Activated CD4-positive, alpha-beta T cell treated with anti-CD3 and anti-CD28 coated beads, Interleukin-2, amount 10 ng/mL, durations not matched to agents 7 days and 5 days (primary cell): Measurements from ENCODE around the gene LIN7C. TPM values are rescaled to one million over a fixed set of nuclear protein-coding genes. Genes with fewer than 3 reads are reported as not detected.

ENCODE experiments used
- CTCF ChIA-PET: fragments of 350-600 bp; sonication (Branson Sonifier 250); formaldehyde crosslinking; loops from one replicate; lab custom pipeline; 2021; ENCODE audit warnings: antibody characterized with exemption; lab: Charles Lee
- POLR2A ChIA-PET: fragments of 350-600 bp; sonication (Branson Sonifier 250); formaldehyde crosslinking; loops from one replicate; lab custom pipeline; 2021; ENCODE audit warnings: antibody characterized with exemption; lab: Charles Lee
- DNase-seq: peaks from one replicate; pipeline ENCODE4 v3.0.0-alpha.2; 2020
- H3K27ac Mint-ChIP-seq: one replicate; pipeline ENCODE4 v1.8.0; 2021; ENCODE audit warnings: mild to moderate bottlenecking, moderate library complexity, mixed read lengths
- H3K27me3 Mint-ChIP-seq: one replicate; pipeline ENCODE4 v1.8.0; 2021; ENCODE audit warnings: mixed read lengths
- H3K36me3 Mint-ChIP-seq: one replicate; pipeline ENCODE4 v1.8.0; 2021; ENCODE audit warnings: low read depth, mixed read lengths
- H3K4me1 Mint-ChIP-seq: one replicate; pipeline ENCODE4 v1.8.0; 2021; ENCODE audit warnings: mixed read lengths
- H3K4me3 Mint-ChIP-seq: one replicate; pipeline ENCODE4 v1.8.0; 2021; ENCODE audit warnings: mild to moderate bottlenecking, moderate library complexity, mixed read lengths
- H3K9me3 Mint-ChIP-seq: one replicate; pipeline ENCODE4 v1.8.0; 2021; ENCODE audit warnings: mixed read lengths
- total RNA-seq, 2 experiments: library from RNA; stranded (reverse); gene quantifications; one replicate each; pipeline ENCODE4 v1.2.3, GENCODE V29; 2021

Gene LIN7C
- total RNA-seq, 2 experiments from 2014 or later = 22.3 to 24.5 TPM

DNA sequence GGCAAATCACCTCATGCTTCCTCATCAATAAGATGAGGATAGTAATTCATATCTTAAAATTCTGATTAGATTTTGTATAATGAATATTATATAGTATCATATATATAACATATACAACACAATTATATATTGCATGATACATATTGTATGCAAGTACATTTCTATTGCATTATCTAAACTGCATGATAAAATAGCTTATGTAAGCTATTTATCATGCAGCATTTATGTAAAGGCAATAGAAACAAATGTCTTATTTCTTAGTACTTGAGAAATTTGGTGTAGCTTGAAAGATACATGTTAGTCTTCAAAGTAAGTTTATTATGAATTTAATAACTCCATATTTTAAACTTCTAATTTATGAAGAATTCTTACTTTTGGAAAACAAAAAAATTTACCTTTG is 5.5 kb downstream of the LIN7C start:
- DNase-seq = no peak
- ChIA-PET CTCF (interaction anchor here (0.6 kb wide), 1 partner anchor 412 kb away, joined by 3 read pairs; no protein-coding TSS in a partner anchor), POLR2A (no interaction called here)
- no peaks in the 10 kb centered on the region for H3K9me3 Mint-ChIP-seq
- H3K4me3 Mint-ChIP-seq = no peak overlapping the region
- peaks cover 34% of the 10 kb centered on the region for H3K4me1 Mint-ChIP-seq
- no peaks in the 10 kb centered on the region for H3K27me3 Mint-ChIP-seq
- H3K36me3 Mint-ChIP-seq = peaks cover 33% of the 10 kb centered on the region
- no peak overlapping the region for H3K27ac Mint-ChIP-seq

GRCh38 chr11:27497911-27498310 is 8.7 kb downstream of the LIN7C start:
- POLR2A ChIA-PET = no interaction called here
- H3K27me3 Mint-ChIP-seq = no peaks in the 10 kb centered on the region

DNA sequence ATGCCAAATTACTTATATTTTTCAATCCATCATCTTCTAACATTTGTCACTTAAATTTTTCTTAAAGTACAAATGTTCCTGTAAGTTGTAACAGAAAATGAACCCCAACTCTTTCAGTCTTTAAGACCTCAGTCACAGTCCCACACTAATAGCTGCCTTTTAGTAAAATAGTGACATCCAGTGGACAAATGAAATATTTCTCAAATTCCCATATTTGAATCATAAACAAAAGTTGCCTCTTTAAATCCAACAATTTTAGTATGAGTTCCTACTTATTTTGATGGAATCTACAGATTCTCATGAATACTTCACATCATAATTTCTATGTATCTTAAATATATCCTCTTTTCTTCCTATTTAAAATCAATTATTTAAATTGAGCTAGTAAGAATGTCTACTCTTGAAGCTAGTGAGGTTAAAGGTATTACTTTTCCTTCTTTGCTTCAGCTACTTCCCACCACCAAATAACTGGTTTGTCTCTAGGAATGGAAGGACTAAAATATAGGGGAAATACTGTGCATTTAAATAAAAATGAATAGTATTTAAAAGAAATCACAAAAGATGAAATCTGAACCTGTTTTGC is 9.2 kb downstream of the LIN7C start:
- H3K4me3 Mint-ChIP-seq = no peak overlapping the region
- ChIA-PET CTCF (interaction anchor here (1.0 to 1.4 kb wide), 2 partner anchors 12 to 47 kb away, joined by 3 to 4 read pairs; no protein-coding TSS in a partner anchor), POLR2A (no interaction called here)
- no peak for DNase-seq
- peaks cover 12% of the 10 kb centered on the region for H3K4me1 Mint-ChIP-seq
- no peaks in the 10 kb centered on the region for H3K27me3 Mint-ChIP-seq
- H3K27ac Mint-ChIP-seq = no peak overlapping the region
- H3K36me3 Mint-ChIP-seq = peaks cover 25% of the 10 kb centered on the region
- no peaks in the 10 kb centered on the region for H3K9me3 Mint-ChIP-seq

More at GRCh38 chr11:27497911-27498310, 8.7 kb downstream of the LIN7C start:
- Mint-ChIP-seq H3K4me3 (no peak overlapping the region), H3K27ac (no peak overlapping the region), H3K36me3 (peaks cover 28% of the 10 kb centered on the region), H3K9me3 (no peaks in the 10 kb centered on the region), H3K4me1 (peaks cover 14% of the 10 kb centered on the region)
- DNase-seq = no peak
- CTCF ChIA-PET = interaction anchor here (1.4 kb wide), 1 partner anchor 12 kb away, joined by 4 read pairs; no protein-coding TSS in a partner anchor

DNA sequence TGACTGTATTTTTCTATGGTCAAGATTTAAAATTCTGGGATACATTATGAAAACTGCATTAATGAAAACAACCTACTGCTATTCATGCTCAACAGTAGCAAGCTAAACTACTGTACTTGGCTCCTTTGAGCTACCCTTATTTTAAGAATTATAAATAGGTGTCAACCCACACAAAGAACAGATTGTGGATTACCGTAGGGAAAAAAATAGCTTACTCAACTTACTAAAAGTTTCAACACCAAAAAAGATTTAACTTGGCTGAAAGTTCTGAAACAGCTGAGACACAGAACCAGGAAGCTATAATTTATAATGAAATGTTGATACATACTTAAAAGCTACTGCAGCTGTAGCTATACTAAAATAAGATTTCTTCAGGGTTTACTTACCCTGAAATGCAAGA is 10.1 kb downstream of the LIN7C start:
- Mint-ChIP-seq H3K27ac (no peak overlapping the region), H3K4me3 (no peak overlapping the region), H3K4me1 (peaks cover 8% of the 10 kb centered on the region), H3K9me3 (no peaks in the 10 kb centered on the region), H3K27me3 (no peaks in the 10 kb centered on the region), H3K36me3 (peaks cover 27% of the 10 kb centered on the region)
- ChIA-PET POLR2A (no interaction called here), CTCF (interaction anchor here (0.7 to 1.4 kb wide), 2 partner anchors 11 to 63 kb away, joined by 3 to 4 read pairs; no protein-coding TSS in a partner anchor)
- DNase-seq = no peak

- POLR2A ChIA-PET = no interaction called here
- H3K27ac Mint-ChIP-seq = no peak overlapping the region
- CTCF ChIA-PET = interaction anchor here (0.7 kb wide), 1 partner anchor 62 kb away, joined by 3 read pairs; no protein-coding TSS in a partner anchor
- no peaks in the 10 kb centered on the region for H3K9me3 Mint-ChIP-seq
- H3K4me3 Mint-ChIP-seq = no peak overlapping the region
- DNase-seq = no peak
- peaks cover 8% of the 10 kb centered on the region for H3K4me1 Mint-ChIP-seq
- no peaks in the 10 kb centered on the region for H3K27me3 Mint-ChIP-seq
- peaks cover 29% of the 10 kb centered on the region for H3K36me3 Mint-ChIP-seq
Observed at GRCh38 chr11:27495710-27496300, 10.8 kb downstream of the LIN7C start.

DNA sequence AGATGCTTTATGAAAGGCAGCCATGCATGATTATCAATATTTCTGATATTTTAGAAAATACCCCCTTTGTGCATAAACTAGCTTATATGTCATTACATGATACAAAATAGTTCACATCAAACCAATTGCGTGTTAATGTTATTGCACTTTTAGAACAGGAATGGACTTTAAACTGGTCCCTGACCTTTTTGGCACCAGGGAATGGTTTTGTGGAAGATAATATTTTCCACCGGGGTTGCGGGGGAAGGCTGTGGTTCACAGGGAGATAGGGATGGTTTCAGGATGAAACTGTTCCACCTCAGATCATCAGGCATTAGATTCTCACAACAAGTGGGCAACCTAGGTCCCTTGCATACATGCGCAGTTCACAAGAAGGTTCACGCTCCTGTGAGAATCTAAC is 17.5 kb downstream of the LIN7C start:
- no peaks in the 10 kb centered on the region for H3K27me3 Mint-ChIP-seq
- H3K4me3 Mint-ChIP-seq = no peak overlapping the region
- ChIA-PET POLR2A (no interaction called here), CTCF (no interaction called here)
- DNase-seq = no peak
- no peak overlapping the region for H3K27ac Mint-ChIP-seq
- H3K4me1 Mint-ChIP-seq = no peaks in the 10 kb centered on the region
- peaks cover 9% of the 10 kb centered on the region for H3K36me3 Mint-ChIP-seq
- no peaks in the 10 kb centered on the region for H3K9me3 Mint-ChIP-seq

DNA sequence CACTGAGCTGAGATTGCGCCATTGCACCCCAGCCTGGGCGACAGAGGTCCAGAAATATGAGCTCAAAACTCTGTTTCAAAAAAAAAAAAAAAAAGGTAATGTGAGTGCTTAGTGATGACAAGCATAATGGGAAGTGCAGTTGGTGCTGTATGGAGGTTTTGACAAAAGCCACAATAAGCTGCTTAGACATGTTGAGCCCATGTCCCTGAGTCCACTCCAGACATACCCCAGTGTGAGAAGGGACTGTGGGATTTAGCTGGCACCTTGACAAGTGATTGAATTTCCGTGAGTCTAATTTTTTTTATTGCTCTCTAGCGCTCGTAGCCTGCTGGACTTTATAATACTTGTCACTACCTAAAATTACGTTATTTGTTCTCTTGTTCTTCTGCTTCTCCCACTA is 18.9 kb downstream of the LIN7C start:
- Mint-ChIP-seq H3K36me3 (peaks cover 9% of the 10 kb centered on the region), H3K9me3 (no peaks in the 10 kb centered on the region), H3K4me1 (no peaks in the 10 kb centered on the region), H3K27me3 (no peaks in the 10 kb centered on the region), H3K27ac (no peak overlapping the region), H3K4me3 (no peak overlapping the region)
- POLR2A ChIA-PET = no interaction called here
- CTCF ChIA-PET = interaction anchor here (2.8 kb wide), 1 partner anchor 11 kb away, joined by 12 read pairs; no protein-coding TSS in a partner anchor
- DNase-seq = no peak

- DNase-seq = peak; percentile 64
- no peak overlapping the region for H3K27ac Mint-ChIP-seq
- no peaks in the 10 kb centered on the region for H3K4me1 Mint-ChIP-seq
- no peaks in the 10 kb centered on the region for H3K36me3 Mint-ChIP-seq
- no peak overlapping the region for H3K4me3 Mint-ChIP-seq
- POLR2A ChIA-PET = interaction anchor here (1.2 kb wide), 1 partner anchor 301 kb away, joined by 3 read pairs; no protein-coding TSS in a partner anchor
- H3K27me3 Mint-ChIP-seq = no peaks in the 10 kb centered on the region
- H3K9me3 Mint-ChIP-seq = no peaks in the 10 kb centered on the region
- CTCF ChIA-PET = interaction anchor here (0.6 to 2.8 kb wide), 8 partner anchors 8 to 728 kb away, joined by 3 to 12 read pairs (median 4); no protein-coding TSS in a partner anchor
Observed at GRCh38 chr11:27485930-27486773, 20.4 kb downstream of the LIN7C start.

DNA sequence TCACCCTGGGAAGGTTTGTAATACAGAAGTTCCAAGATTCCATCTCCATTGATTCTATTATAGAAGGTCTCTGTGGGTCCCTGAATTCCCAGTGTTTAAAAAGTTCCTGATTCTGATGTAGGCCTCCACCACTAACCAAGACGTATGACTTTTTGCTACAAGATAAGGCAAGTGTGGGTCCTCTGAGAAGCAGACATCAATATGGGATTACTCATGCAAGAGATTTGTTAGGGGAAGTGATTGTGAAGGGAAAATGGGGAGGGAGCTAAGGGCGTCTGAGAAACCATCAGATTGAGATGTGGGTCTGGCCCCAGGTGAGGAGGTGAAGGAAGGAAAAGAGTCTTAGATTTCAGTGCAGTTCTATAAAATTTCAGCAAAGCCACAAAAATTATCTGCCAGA is 23.8 kb downstream of the LIN7C start:
- Mint-ChIP-seq H3K36me3 (no peaks in the 10 kb centered on the region), H3K4me3 (no peak overlapping the region), H3K9me3 (no peaks in the 10 kb centered on the region), H3K4me1 (no peaks in the 10 kb centered on the region), H3K27me3 (no peaks in the 10 kb centered on the region), H3K27ac (no peak overlapping the region)
- no peak for DNase-seq
- ChIA-PET POLR2A (no interaction called here), CTCF (interaction anchor here (0.6 kb wide), 1 partner anchor 17 kb away, joined by 4 read pairs; no protein-coding TSS in a partner anchor)

DNA sequence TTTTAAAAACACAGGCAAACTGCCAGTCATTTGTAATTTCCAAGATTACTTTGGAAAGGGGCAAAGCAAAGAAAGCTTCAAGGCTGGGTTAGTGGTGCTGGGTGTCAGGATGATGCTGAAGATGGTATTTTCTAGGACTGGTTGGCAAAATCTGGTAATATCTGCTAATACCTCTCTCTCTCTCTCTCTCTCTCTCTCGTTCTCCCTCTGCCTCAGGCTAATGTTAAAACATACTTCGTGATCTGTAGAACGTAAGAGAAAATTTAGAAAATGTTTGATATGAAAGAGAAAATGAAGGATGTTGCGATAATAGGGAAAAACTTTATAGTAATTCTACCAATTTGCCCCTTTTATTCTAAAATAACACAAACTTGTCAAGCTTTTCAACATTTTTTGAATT is 24.6 kb downstream of the LIN7C start:
- no peaks in the 10 kb centered on the region for H3K9me3 Mint-ChIP-seq
- DNase-seq = no peak
- H3K27me3 Mint-ChIP-seq = no peaks in the 10 kb centered on the region
- H3K27ac Mint-ChIP-seq = no peak overlapping the region
- CTCF ChIA-PET = no interaction called here
- no peaks in the 10 kb centered on the region for H3K4me1 Mint-ChIP-seq
- no peak overlapping the region for H3K4me3 Mint-ChIP-seq
- H3K36me3 Mint-ChIP-seq = no peaks in the 10 kb centered on the region
- POLR2A ChIA-PET = no interaction called here

- no peaks in the 10 kb centered on the region for H3K9me3 Mint-ChIP-seq
- peaks cover 5% of the 10 kb centered on the region for H3K4me1 Mint-ChIP-seq
- H3K27me3 Mint-ChIP-seq = peaks cover 10% of the 10 kb centered on the region
- CTCF ChIA-PET = no interaction called here
- no peaks in the 10 kb centered on the region for H3K36me3 Mint-ChIP-seq
- no peak overlapping the region for H3K4me3 Mint-ChIP-seq
- DNase-seq = no peak
- POLR2A ChIA-PET = no interaction called here
- no peak overlapping the region for H3K27ac Mint-ChIP-seq
Observed at GRCh38 chr11:27477831-27478230, 28.7 kb downstream of the LIN7C start.

GRCh38 chr11:27477243-27477642 is 29.3 kb downstream of the LIN7C start:
- no peaks in the 10 kb centered on the region for H3K9me3 Mint-ChIP-seq
- no peak overlapping the region for H3K4me3 Mint-ChIP-seq
- H3K27ac Mint-ChIP-seq = no peak overlapping the region
- DNase-seq = no peak
- peaks cover 8% of the 10 kb centered on the region for H3K4me1 Mint-ChIP-seq
- H3K36me3 Mint-ChIP-seq = peaks cover 3% of the 10 kb centered on the region
- CTCF ChIA-PET = interaction anchor here (2.4 kb wide), 1 partner anchor 9 kb away, joined by 12 read pairs; no protein-coding TSS in a partner anchor
- H3K27me3 Mint-ChIP-seq = peaks cover 15% of the 10 kb centered on the region
- POLR2A ChIA-PET = no interaction called here
